SU-DHL-6 (cell line): ENCODE results near the gene NPHP4.

Experiments
- H2AFZ ChIP-seq: fragments of 200-600 bp; sonication (generic); 2 replicates; pipeline ENCODE4 v1.6.1; 2014; ENCODE audit warnings: low read depth, mild to moderate bottlenecking, moderate library complexity, mixed read lengths, antibody characterized with exemption, low read length; ENCODE audit not compliant: severe bottlenecking
- H3F3A ChIP-seq: fragments of 200-600 bp; shearing (Covaris generic); 2 replicates; pipeline ENCODE4 v1.6.0; 2016; ENCODE audit warnings: antibody characterized with exemption, mild to moderate bottlenecking; ENCODE audit not compliant: insufficient read depth
- H3K27ac ChIP-seq: fragments of 200-600 bp; sonication (generic); 2 replicates; pipeline ENCODE4 v1.5.1; 2016; ENCODE audit warnings: low read depth, mild to moderate bottlenecking, low read length, moderate library complexity, mixed read lengths
- H3K27me3 ChIP-seq: fragments of 200-600 bp; sonication (generic), shearing (Covaris generic); 2 replicates; pipeline ENCODE4 v1.6.0; 2014; ENCODE audit warnings: mild to moderate bottlenecking, low read length
- H3K36me3 ChIP-seq: fragments of 200-600 bp; sonication (generic); 2 replicates; pipeline ENCODE4 v1.6.1; 2014; ENCODE audit warnings: mild to moderate bottlenecking, low read length, mixed read lengths
- H3K4me2 ChIP-seq: fragments of 300-600, 200-600 bp; shearing (Covaris generic), sonication (generic); 2 replicates; pipeline ENCODE4 v1.6.0; 2014; ENCODE audit warnings: low read length, low read depth, mild to moderate bottlenecking; ENCODE audit not compliant: poor library complexity, severe bottlenecking
- H3K4me3 ChIP-seq: fragments of 200-600 bp; sonication (generic); 2 replicates; pipeline ENCODE4 v1.5.1; 2014; ENCODE audit warnings: antibody characterized with exemption, low read length, mild to moderate bottlenecking, mixed read lengths; ENCODE audit not compliant: insufficient read depth, poor library complexity, severe bottlenecking
- H3K79me2 ChIP-seq: fragments of 200-600 bp; sonication (generic); 2 replicates; pipeline ENCODE4 v1.6.1; 2014; ENCODE audit warnings: mild to moderate bottlenecking, low read length, moderate library complexity; ENCODE audit not compliant: insufficient read depth
- H3K9ac ChIP-seq: fragments of 200-600 bp; sonication (generic); 2 replicates; pipeline ENCODE4 v1.7.0; 2014; ENCODE audit warnings: mild to moderate bottlenecking, low read length
- H3K9me2 ChIP-seq: fragments of 200-600 bp; sonication (generic); replicated peaks from 2 replicates; pipeline ENCODE4 v1.6.1; 2014; ENCODE audit warnings: low read length; ENCODE audit not compliant: insufficient read depth
- H3K9me3 ChIP-seq: fragments of 200-600 bp; sonication (generic); 2 replicates; pipeline ENCODE4 v1.6.1; 2014; ENCODE audit warnings: low read length, mixed read lengths; ENCODE audit not compliant: insufficient read depth
- H4K20me1 ChIP-seq: fragments of 200-600 bp; sonication (generic); 2 replicates; pipeline ENCODE4 v1.6.1; 2014; ENCODE audit warnings: low read depth, mild to moderate bottlenecking, antibody characterized with exemption, low read length, moderate library complexity, mixed read lengths
- EZH2phosphoT487 ChIP-seq: fragments of 200-600 bp; sonication (generic), shearing (Covaris generic); conservative IDR thresholded peaks from 2 replicates; pipeline ENCODE4 v1.6.1; 2018; ENCODE audit warnings: mild to moderate bottlenecking, antibody characterized with exemption, low read length, moderate library complexity, mixed read lengths
- TF ChIP-seq, protein P1 (sequence below): fragments of 200-600 bp; sonication (generic); IDR thresholded peaks from one replicate; pipeline ENCODE4 v1.5.1; 2017; ENCODE audit warnings: antibody characterized with exemption, mild to moderate bottlenecking, low read length, moderate library complexity; ENCODE audit not compliant: insufficient read depth, poor library complexity, severe bottlenecking

Gene NPHP4

DNA sequence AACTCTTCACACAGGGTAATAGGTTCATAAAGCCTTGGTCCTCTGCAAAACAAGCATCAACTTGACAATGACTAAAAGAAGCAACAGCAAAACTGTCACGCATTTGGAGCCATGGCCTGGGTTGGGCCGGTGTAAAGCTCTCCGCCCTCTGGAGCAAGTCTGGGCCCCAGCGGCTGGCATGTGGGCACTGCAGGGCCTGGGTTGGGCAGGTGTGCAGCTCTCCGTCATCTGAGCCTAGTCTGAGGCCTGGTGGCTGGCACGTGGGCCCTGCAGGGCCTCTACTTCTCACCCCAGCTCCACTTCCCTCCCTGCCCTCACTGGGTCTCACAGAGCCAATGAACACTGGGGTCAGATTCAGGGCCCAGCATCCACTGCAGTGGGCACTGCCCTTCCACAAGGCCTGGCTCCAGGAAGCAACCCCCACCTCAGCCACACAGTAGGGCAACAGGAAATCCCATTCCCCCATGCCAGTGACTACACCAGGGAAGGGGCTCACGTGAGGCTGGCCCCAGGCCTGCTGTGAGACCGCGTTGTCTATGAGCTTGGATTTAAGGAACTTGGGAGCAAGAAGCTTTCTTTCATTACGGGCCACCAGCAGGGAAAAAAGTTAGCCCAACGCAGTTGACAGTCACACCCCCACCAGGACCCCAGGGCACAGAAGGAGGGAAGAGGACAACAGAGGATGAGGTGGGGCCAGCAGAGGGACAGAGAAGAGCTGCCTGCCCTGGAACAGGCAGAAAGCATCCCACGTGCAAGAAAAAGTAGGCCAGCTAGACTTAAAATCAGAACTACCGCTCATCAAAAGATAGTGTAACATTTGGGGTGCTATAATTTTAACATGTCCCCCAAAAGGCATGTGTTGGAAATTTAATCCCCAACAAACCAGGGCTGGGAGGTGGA, 52.7 kb downstream of the NPHP4 start:
- Histone ChIP-seq H3K27ac (no peak overlapping the region), H3K79me2 (no peaks in the 10 kb centered on the region), H3K4me3 (no peak overlapping the region), H2AFZ (no peak overlapping the region), H3K9me3 (no peaks in the 10 kb centered on the region), H3K9me2 (no peaks in the 10 kb centered on the region), H3K4me2 (no peak overlapping the region), H3F3A (no peaks in the 10 kb centered on the region), H3K27me3 (no peaks in the 10 kb centered on the region), H3K36me3 (no peaks in the 10 kb centered on the region), H4K20me1 (no peaks in the 10 kb centered on the region), H3K9ac (no peak overlapping the region)
- no peak for TF ChIP-seq EZH2phosphoT487
- TF ChIP-seq, protein P1, sequence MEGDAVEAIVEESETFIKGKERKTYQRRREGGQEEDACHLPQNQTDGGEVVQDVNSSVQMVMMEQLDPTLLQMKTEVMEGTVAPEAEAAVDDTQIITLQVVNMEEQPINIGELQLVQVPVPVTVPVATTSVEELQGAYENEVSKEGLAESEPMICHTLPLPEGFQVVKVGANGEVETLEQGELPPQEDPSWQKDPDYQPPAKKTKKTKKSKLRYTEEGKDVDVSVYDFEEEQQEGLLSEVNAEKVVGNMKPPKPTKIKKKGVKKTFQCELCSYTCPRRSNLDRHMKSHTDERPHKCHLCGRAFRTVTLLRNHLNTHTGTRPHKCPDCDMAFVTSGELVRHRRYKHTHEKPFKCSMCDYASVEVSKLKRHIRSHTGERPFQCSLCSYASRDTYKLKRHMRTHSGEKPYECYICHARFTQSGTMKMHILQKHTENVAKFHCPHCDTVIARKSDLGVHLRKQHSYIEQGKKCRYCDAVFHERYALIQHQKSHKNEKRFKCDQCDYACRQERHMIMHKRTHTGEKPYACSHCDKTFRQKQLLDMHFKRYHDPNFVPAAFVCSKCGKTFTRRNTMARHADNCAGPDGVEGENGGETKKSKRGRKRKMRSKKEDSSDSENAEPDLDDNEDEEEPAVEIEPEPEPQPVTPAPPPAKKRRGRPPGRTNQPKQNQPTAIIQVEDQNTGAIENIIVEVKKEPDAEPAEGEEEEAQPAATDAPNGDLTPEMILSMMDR: no peak

- H3F3A ChIP-seq: no peaks in the 10 kb centered on the region
- H3K79me2 ChIP-seq: no peaks in the 10 kb centered on the region
- no peaks in the 10 kb centered on the region for H4K20me1 ChIP-seq
- H3K9me3 ChIP-seq: no peaks in the 10 kb centered on the region
- H3K27me3 ChIP-seq: no peaks in the 10 kb centered on the region
- no peaks in the 10 kb centered on the region for H3K9me2 ChIP-seq
- H3K4me3 ChIP-seq: no peak overlapping the region
- no peak overlapping the region for H2AFZ ChIP-seq
- H3K27ac ChIP-seq: no peak overlapping the region
- no peaks in the 10 kb centered on the region for H3K36me3 ChIP-seq
- no peak for TF ChIP-seq EZH2phosphoT487
- TF ChIP-seq, protein P1: no peak
- H3K4me2 ChIP-seq: no peak overlapping the region
- no peak overlapping the region for H3K9ac ChIP-seq
Measured at GRCh38 chr1:5938101-5938646, 54.1 kb downstream of the NPHP4 start.

- H3K36me3 ChIP-seq: no peaks in the 10 kb centered on the region
- H3K27me3 ChIP-seq: no peaks in the 10 kb centered on the region
- H3K4me3 ChIP-seq: no peak overlapping the region
- no peak overlapping the region for H2AFZ ChIP-seq
- TF ChIP-seq, protein P1: no peak
- TF ChIP-seq EZH2phosphoT487: no peak
- H3K9me3 ChIP-seq: no peaks in the 10 kb centered on the region
- H3K9ac ChIP-seq: no peak overlapping the region
- H3K4me2 ChIP-seq: no peak overlapping the region
- H3K79me2 ChIP-seq: no peaks in the 10 kb centered on the region
- no peaks in the 10 kb centered on the region for H3F3A ChIP-seq
- no peaks in the 10 kb centered on the region for H3K9me2 ChIP-seq
- no peaks in the 10 kb centered on the region for H4K20me1 ChIP-seq
- H3K27ac ChIP-seq: no peak overlapping the region
Measured at GRCh38 chr1:5937373-5937857, 54.8 kb downstream of the NPHP4 start.
